ENCODE data around the gene GREB1L. TPM values are rescaled to one million over a fixed set of nuclear protein-coding genes. Genes with fewer than 3 reads are reported as not detected.
"Not testable (repeated sequence)": the region's sequence is repeated elsewhere in the genome, so short reads cannot be mapped to it uniquely, and the experiment has no call there.

The GREB1L gene
- total RNA-seq, 1 donor from 2014 or later, result 0.79 TPM

- no peaks in the 10 kb centered on the region for H3K27me3 ChIP-seq (ENCODE audit: control insufficient read depth, insufficient read depth, low read length)
- H3K36me3 ChIP-seq (ENCODE audit: control insufficient read depth, insufficient read depth, low read length), result no peaks in the 10 kb centered on the region
- H3K4me3 ChIP-seq (ENCODE audit: low read depth, low read length), result no peak overlapping the region
- no peak for FAIRE-seq
- no peak for TF ChIP-seq CTCF (IDR thresholded peaks at IDR 0.05; ENCODE audit: insufficient read depth, low read length, severe bottlenecking)
- no peak for DNase-seq (ENCODE audit: low read depth)
These were observed 64.3 kb downstream of the GREB1L start for GRCh38 chr18:21306368-21306767.

- Histone ChIP-seq H3K36me3 (ENCODE audit: control insufficient read depth, insufficient read depth, low read length) (no peaks in the 10 kb centered on the region), H3K4me3 (ENCODE audit: low read depth, low read length) (no peak overlapping the region), H3K27me3 (ENCODE audit: control insufficient read depth, insufficient read depth, low read length) (no peaks in the 10 kb centered on the region)
- DNase-seq (ENCODE audit: low read depth), result no peak
- FAIRE-seq, result peak; percentile 7
- TF ChIP-seq CTCF (IDR thresholded peaks at IDR 0.05; ENCODE audit: insufficient read depth, low read length, severe bottlenecking), result no peak
These were observed 65.5 kb downstream of the GREB1L start for GRCh38 chr18:21307578-21307977.

GRCh38 chr18:21309248-21309647 is 67.2 kb downstream of the GREB1L start:
- DNase-seq (ENCODE audit: low read depth) (no peak), FAIRE-seq (peak; percentile 50)
- Histone ChIP-seq H3K36me3 (ENCODE audit: control insufficient read depth, insufficient read depth, low read length) (no peaks in the 10 kb centered on the region), H3K4me3 (ENCODE audit: low read depth, low read length) (no peak overlapping the region), H3K27me3 (ENCODE audit: control insufficient read depth, insufficient read depth, low read length) (no peaks in the 10 kb centered on the region)
- no peak for TF ChIP-seq CTCF (IDR thresholded peaks at IDR 0.05; ENCODE audit: insufficient read depth, low read length, severe bottlenecking)

- FAIRE-seq; H3K36me3 ChIP-seq (ENCODE audit: control insufficient read depth, insufficient read depth, low read length); H3K27me3 ChIP-seq (ENCODE audit: control insufficient read depth, insufficient read depth, low read length); H3K4me3 ChIP-seq (ENCODE audit: low read depth, low read length); DNase-seq (ENCODE audit: low read depth): not testable (repeated sequence)
These were observed 69.9 kb downstream of the GREB1L start for GRCh38 chr18:21311980-21312379.

- FAIRE-seq (no peak), DNase-seq (ENCODE audit: low read depth) (no peak)
- TF ChIP-seq CTCF (IDR thresholded peaks at IDR 0.05; ENCODE audit: insufficient read depth, low read length, severe bottlenecking), result no peak
- Histone ChIP-seq H3K27me3 (ENCODE audit: control insufficient read depth, insufficient read depth, low read length) (no peaks in the 10 kb centered on the region), H3K4me3 (ENCODE audit: low read depth, low read length) (no peak overlapping the region), H3K36me3 (ENCODE audit: control insufficient read depth, insufficient read depth, low read length) (no peaks in the 10 kb centered on the region)
These were observed 71.5 kb downstream of the GREB1L start for GRCh38 chr18:21313576-21313975.

- DNase-seq (ENCODE audit: low read depth) (peak; percentile 26), FAIRE-seq (no peak)
- Histone ChIP-seq H3K27me3 (ENCODE audit: control insufficient read depth, insufficient read depth, low read length) (no peaks in the 10 kb centered on the region), H3K4me3 (ENCODE audit: low read depth, low read length) (no peak overlapping the region), H3K36me3 (ENCODE audit: control insufficient read depth, insufficient read depth, low read length) (no peaks in the 10 kb centered on the region)
- TF ChIP-seq CTCF (IDR thresholded peaks at IDR 0.05; ENCODE audit: insufficient read depth, low read length, severe bottlenecking), result no peak
These were observed 72.7 kb downstream of the GREB1L start for GRCh38 chr18:21314724-21315123.

- not testable (repeated sequence) for H3K36me3 ChIP-seq (ENCODE audit: control insufficient read depth, insufficient read depth, low read length); H3K27me3 ChIP-seq (ENCODE audit: control insufficient read depth, insufficient read depth, low read length); DNase-seq (ENCODE audit: low read depth); H3K4me3 ChIP-seq (ENCODE audit: low read depth, low read length); FAIRE-seq
These were observed 73.1 kb downstream of the GREB1L start for GRCh38 chr18:21315126-21315525.

All from bronchial epithelial cell (primary cell).